OCI-LY7 (cell line): Measurements from ENCODE around the gene AHCTF1. TPM values are rescaled to one million over a fixed set of nuclear protein-coding genes. Genes with fewer than 3 reads are reported as not detected.
"Not testable (repeated sequence)": the region's sequence is repeated elsewhere in the genome, so short reads cannot be mapped to it uniquely, and the experiment has no call there.

Experiments
- BruUV-seq: library from RNA; stranded (reverse); fragments of 400-500 nt; replicated peaks from 2 replicates; lab custom pipeline; 2021; lab: Mats Ljungman, UMichigan
- CTCF ChIA-PET: fragments of 300-600 bp; sonication (Branson Sonifier 250); formaldehyde crosslinking; loops from one replicate; lab custom pipeline; 2022; ENCODE audit warnings: antibody characterized with exemption; ENCODE audit not compliant: unreplicated experiment; lab: Charles Lee
- POLR2A ChIA-PET: fragments of 300-600 bp; sonication (Branson Sonifier 250); formaldehyde crosslinking; loops from one replicate; lab custom pipeline; 2022; ENCODE audit warnings: antibody characterized with exemption; lab: Charles Lee
- DNase-seq: peaks from one replicate; pipeline ENCODE4 v3.0.0-alpha.2; 2015; ENCODE audit warnings: low spot score
- H2AFZ ChIP-seq: fragments of 200-600 bp; sonication (generic), shearing (Covaris generic); 2 replicates; pipeline ENCODE4 v1.6.1; 2014; ENCODE audit warnings: mild to moderate bottlenecking, antibody characterized with exemption, low read length, moderate library complexity
- H3K27ac ChIP-seq: fragments of 200-600 bp; sonication (generic); 2 replicates; pipeline ENCODE4 v1.5.1; 2014; ENCODE audit warnings: mixed run types, low read depth, mild to moderate bottlenecking, moderate library complexity, low read length, inconsistent platforms; ENCODE audit not compliant: poor library complexity, severe bottlenecking
- H3K36me3 ChIP-seq: fragments of 200-600 bp; sonication (generic); 2 replicates; pipeline ENCODE4 v1.6.1; 2014; ENCODE audit warnings: mild to moderate bottlenecking, antibody characterized with exemption, low read length, moderate library complexity, mixed read lengths; ENCODE audit not compliant: insufficient read depth
- H3K4me1 ChIP-seq: fragments of 200-600 bp; sonication (generic); 2 replicates; pipeline ENCODE4 v1.5.1; 2014; ENCODE audit warnings: mild to moderate bottlenecking, low read length; ENCODE audit not compliant: insufficient read depth, poor library complexity, severe bottlenecking
- H3K4me2 ChIP-seq: fragments of 200-600 bp; sonication (generic); 2 replicates; pipeline ENCODE4 v1.6.1; 2014; ENCODE audit warnings: mild to moderate bottlenecking, low read length
- H3K4me3 ChIP-seq: fragments of 200-600 bp; sonication (generic); 2 replicates; pipeline ENCODE4 v1.5.1; 2014; ENCODE audit warnings: mild to moderate bottlenecking, low read depth, low read length; ENCODE audit not compliant: poor library complexity, severe bottlenecking
- H3K79me2 ChIP-seq: fragments of 200-600 bp; sonication (generic); 2 replicates; pipeline ENCODE4 v1.6.1; 2016; ENCODE audit warnings: low read depth, mild to moderate bottlenecking, low read length, moderate library complexity, mixed read lengths; ENCODE audit not compliant: insufficient read depth
- H3K9me2 ChIP-seq: fragments of 200-600 bp; sonication (generic); 2 replicates; pipeline ENCODE4 v1.6.1; 2016; ENCODE audit warnings: mild to moderate bottlenecking, low read length, mixed read lengths; ENCODE audit not compliant: insufficient read depth
- H3K9me3 ChIP-seq: fragments of 200-600 bp; sonication (generic); 2 replicates; pipeline ENCODE4 v1.6.1; 2014; ENCODE audit warnings: mild to moderate bottlenecking, mixed run types, low read length, mixed read lengths
- H4K20me1 ChIP-seq: fragments of 200-600 bp; sonication (generic); 2 replicates; pipeline ENCODE4 v1.6.1; 2014; ENCODE audit warnings: mild to moderate bottlenecking, antibody characterized with exemption, low read length, moderate library complexity, mixed read lengths; ENCODE audit not compliant: insufficient read depth
- EZH2phosphoT487 ChIP-seq: fragments of 200-600 bp; sonication (generic); IDR thresholded peaks from 2 replicates; pipeline ENCODE4 v1.6.1; 2018; ENCODE audit warnings: low read depth, borderline replicate concordance, mild to moderate bottlenecking, mixed run types, antibody characterized with exemption, low read length, moderate library complexity, mixed read lengths
- intact Hi-C: fragments of 100-400 bp; cut with micrococcal nuclease; formaldehyde crosslinking; loops from one replicate; pipeline ENCODE4 v1.10.0; 2022; ENCODE audit not compliant: unreplicated experiment
- total RNA-seq, 2 experiments: library from RNA; depleted of rRNA in 1 of 2; stranded (reverse); fragments of >200 nt in 1 of 2; shearing (Covaris generic) in 1 of 2; gene quantifications; 2 replicates each; pipeline ENCODE4 v1.2.3, GENCODE V29; 2014 to 2022
- TF ChIP-seq, protein P1 (sequence below): fragments of 200-600 bp; sonication (generic); conservative IDR thresholded peaks from 2 replicates; pipeline ENCODE4 v1.5.1; 2014; ENCODE audit warnings: mild to moderate bottlenecking, antibody characterized with exemption, low read length, moderate library complexity, mixed read lengths

The AHCTF1 gene
- total RNA-seq, 2 experiments from 2014 or later = 38.5 to 57.7 TPM

DNA sequence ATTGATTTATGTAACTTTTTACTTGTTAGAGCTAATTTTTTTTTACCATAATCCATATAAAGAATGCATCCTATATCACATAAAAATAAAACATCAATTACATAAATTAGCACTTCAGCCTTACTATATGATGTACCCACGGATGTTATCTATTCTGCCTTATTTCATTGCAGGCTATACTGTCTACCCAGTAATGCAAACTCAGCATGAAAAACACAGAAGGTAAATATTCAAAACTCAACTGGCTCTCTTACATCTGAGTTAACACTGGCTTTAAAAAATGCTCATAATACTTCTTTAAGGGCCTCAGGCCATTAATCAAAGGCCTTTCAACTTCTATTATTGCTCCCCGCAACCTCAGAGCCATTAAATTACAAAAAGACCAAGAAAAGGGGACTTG, 65.8 kb downstream of the AHCTF1 start:
- H4K20me1 ChIP-seq = no peaks in the 10 kb centered on the region
- intact Hi-C loops = no loop called here
- no peak overlapping the region for H3K27ac ChIP-seq
- no TSS peak for BruUV-seq
- H3K9me3 ChIP-seq = no peaks in the 10 kb centered on the region
- no peaks in the 10 kb centered on the region for H3K4me1 ChIP-seq
- no peak for DNase-seq
- ChIA-PET CTCF (no interaction called here), POLR2A (interaction anchor here (0.6 to 1.3 kb wide), 3 partner anchors 10 to 1887 kb away, joined by 3 to 4 read pairs (median 4); no protein-coding TSS in a partner anchor)
- H3K4me3 ChIP-seq = no peak overlapping the region
- no peak for TF ChIP-seq EZH2phosphoT487
- TF ChIP-seq, protein P1, sequence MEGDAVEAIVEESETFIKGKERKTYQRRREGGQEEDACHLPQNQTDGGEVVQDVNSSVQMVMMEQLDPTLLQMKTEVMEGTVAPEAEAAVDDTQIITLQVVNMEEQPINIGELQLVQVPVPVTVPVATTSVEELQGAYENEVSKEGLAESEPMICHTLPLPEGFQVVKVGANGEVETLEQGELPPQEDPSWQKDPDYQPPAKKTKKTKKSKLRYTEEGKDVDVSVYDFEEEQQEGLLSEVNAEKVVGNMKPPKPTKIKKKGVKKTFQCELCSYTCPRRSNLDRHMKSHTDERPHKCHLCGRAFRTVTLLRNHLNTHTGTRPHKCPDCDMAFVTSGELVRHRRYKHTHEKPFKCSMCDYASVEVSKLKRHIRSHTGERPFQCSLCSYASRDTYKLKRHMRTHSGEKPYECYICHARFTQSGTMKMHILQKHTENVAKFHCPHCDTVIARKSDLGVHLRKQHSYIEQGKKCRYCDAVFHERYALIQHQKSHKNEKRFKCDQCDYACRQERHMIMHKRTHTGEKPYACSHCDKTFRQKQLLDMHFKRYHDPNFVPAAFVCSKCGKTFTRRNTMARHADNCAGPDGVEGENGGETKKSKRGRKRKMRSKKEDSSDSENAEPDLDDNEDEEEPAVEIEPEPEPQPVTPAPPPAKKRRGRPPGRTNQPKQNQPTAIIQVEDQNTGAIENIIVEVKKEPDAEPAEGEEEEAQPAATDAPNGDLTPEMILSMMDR = no peak
- no peaks in the 10 kb centered on the region for H3K9me2 ChIP-seq
- no peaks in the 10 kb centered on the region for H3K79me2 ChIP-seq
- no peak overlapping the region for H3K4me2 ChIP-seq
- peaks cover 91% of the 10 kb centered on the region for H3K36me3 ChIP-seq
- H2AFZ ChIP-seq = no peak overlapping the region

DNA sequence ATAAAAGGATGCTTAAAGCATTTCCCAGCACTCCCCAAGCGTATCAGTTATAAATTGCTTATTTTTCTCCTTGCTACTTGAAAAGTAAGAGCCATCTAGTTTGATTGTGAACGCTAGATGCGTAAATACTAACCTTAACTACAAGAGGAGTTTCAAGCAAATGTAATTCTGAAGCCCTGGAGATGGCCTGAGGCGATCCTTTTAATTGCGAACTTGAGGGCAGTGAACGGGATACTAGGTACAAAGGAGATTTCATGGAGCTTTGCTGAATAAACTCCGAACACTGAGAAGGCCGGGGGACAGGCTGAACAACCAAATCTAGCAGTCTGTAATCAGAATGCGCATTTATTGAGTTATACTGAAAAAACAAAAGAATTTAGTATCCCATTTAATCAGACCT, 68.0 kb downstream of the AHCTF1 start:
- not testable (repeated sequence) for H2AFZ ChIP-seq

DNA sequence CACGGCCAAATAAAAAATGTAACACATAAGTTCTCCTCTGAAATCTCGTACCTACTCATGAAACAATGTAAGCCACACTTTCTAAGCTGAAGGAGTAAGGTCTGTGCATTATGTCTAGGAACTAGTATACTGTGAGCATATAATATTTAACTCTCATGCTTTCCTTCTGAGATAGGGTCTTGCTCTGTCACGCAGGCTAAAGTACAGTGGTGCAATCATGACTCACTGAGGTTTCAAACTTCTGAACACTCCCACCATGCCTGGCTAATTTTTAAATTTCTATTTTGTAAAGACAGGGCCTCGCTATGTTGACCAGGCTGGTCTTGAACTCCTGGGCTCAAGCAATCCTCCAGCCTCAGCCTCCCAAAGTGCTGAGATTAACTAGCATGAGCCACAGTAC, 71.3 kb downstream of the AHCTF1 start:
- no peak overlapping the region for H3K4me3 ChIP-seq
- no peak overlapping the region for H3K27ac ChIP-seq
- H2AFZ ChIP-seq = no peak overlapping the region
- H3K36me3 ChIP-seq = peaks cover 97% of the 10 kb centered on the region
- no peak for DNase-seq
- BruUV-seq = no TSS peak
- POLR2A ChIA-PET = no interaction called here
- intact Hi-C loops = no loop called here
- H3K9me3 ChIP-seq = no peaks in the 10 kb centered on the region
- H3K4me1 ChIP-seq = no peaks in the 10 kb centered on the region
- H3K79me2 ChIP-seq = no peaks in the 10 kb centered on the region
- H4K20me1 ChIP-seq = no peaks in the 10 kb centered on the region
- CTCF ChIA-PET = no interaction called here
- TF ChIP-seq, protein P1 = no peak
- no peak for TF ChIP-seq EZH2phosphoT487
- H3K9me2 ChIP-seq = no peaks in the 10 kb centered on the region
- H3K4me2 ChIP-seq = no peak overlapping the region

More for the DNA sequence above, 68.0 kb downstream of the AHCTF1 start:
- H3K4me1 ChIP-seq, BruUV-seq, H3K9me3 ChIP-seq, H3K79me2 ChIP-seq, CTCF ChIA-PET, H3K27ac ChIP-seq, H3K4me2 ChIP-seq, DNase-seq, H3K4me3 ChIP-seq, intact Hi-C loops, H3K9me2 ChIP-seq, H4K20me1 ChIP-seq: not testable (repeated sequence)
- POLR2A ChIA-PET = interaction anchor here (0.6 to 2.4 kb wide), 5 partner anchors 9 to 18 kb away, joined by 3 to 7 read pairs (median 4); no protein-coding TSS in a partner anchor
- peaks cover 91% of the 10 kb centered on the region for H3K36me3 ChIP-seq
